K562 treated with DMSO at 1 percent for 48 hours (cell line): ENCODE measurements around the gene ZNF454. TPM values are rescaled to one million over a fixed set of nuclear protein-coding genes. Genes with fewer than 3 reads are reported as not detected.

Experiments
- total RNA-seq: library from RNA; unstranded; fragments of 300-600 nt; gene quantifications from 2 replicates; pipeline ENCODE4 v1.2.3, GENCODE V29; 2022; ENCODE audit warnings: low replicate concordance; ENCODE audit errors: extremely low read depth

ZNF454 gene
- total RNA-seq: not detected in 2 replicates

DNA sequence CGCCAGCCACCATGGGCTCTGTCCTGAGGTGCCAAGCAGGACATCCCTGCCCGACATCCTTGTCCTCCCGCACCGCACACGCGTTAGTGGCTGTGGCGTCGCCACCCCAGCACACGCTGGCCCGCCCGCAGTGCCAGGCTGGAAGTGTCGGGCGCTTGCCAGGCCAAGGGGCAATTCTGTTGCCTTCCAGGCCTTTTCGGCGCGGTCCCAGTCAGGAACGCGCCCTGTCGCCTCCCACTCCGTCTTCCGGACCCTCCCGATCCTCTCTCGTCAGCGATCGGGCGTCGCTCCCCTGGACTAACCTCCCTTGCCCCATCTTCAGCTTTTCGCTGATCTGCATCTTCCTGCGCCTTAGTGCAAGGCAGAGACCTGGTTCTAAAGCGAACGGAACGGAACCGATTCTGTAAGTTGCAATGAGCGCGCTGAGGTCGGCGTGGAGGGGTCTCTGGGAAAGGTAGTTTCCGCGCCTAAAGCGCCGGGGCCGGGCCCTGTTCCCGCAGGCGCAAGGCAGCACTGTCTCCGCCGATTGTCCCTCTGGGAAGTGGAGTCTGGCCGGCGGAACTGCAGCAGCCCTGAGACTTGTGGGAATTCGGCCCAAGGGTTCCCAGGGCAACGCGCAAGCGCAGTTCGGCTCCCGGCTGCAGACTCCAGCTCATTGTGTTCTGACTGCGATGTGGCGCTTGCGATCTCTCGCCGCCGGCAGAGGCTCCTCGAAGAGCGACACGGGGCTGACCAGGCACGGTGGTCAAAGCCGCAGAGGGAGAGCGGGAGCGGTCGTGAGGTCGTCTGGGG, at the start of gene ZNF454:
Gene ZNF454, plus strand, starts transcription at position 630 of the 792 bp plus-strand sequence. CDS start 1,594 bp downstream, outside the sequence.

DNA sequence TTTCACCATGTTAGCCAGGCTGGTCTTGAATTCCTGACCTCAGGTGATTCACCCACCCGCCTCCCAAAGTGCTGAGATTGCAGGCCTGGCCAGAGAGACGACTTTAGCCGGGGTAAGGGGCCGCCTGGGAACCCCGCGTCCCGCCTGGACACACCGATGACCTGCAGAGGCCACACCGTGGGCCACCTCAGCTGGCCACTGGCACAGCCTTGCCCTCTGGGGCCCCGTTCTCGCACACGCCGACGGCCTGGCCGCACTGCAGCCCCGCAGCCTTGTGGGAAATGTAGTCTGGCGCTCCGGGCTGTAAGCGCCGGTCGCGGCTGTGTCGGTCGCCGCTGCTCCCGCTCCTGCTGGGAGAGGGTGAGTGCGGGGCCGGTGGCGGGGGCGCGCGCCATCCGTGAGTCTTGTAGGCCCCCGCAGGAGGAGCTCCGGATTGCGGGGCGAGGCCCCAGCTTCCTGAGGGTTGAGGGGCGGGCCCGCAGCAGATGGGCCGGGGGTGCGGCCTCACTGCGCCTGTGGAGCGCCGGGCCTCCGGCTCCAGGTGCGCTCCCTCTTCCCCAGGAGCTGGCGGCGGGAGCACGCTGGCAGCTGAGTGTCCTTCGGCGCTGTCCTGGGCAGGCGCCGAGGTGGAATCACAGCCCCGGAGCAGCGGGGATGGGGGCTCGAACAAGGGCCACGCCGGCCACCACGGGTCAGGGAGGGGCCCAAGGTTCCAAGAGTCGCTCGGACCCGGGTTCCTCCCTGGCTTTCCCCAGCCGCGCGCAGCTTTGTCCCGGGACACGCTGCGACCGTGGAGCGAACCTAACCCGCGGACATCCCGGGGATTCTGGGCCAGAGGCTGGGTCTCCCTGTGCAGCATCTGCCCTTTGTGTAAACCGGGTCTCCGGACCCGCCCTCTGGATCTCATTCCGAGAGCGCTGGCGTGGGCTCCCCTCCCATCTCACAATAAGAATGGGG, 45.1 kb upstream of the ZNF454 start, which contains the start of gene ZFP2:
Gene ZFP2, plus strand, starts transcription at position 299 of the 957 bp plus-strand sequence. CDS start 35,401 bp downstream, outside the sequence.

DNA sequence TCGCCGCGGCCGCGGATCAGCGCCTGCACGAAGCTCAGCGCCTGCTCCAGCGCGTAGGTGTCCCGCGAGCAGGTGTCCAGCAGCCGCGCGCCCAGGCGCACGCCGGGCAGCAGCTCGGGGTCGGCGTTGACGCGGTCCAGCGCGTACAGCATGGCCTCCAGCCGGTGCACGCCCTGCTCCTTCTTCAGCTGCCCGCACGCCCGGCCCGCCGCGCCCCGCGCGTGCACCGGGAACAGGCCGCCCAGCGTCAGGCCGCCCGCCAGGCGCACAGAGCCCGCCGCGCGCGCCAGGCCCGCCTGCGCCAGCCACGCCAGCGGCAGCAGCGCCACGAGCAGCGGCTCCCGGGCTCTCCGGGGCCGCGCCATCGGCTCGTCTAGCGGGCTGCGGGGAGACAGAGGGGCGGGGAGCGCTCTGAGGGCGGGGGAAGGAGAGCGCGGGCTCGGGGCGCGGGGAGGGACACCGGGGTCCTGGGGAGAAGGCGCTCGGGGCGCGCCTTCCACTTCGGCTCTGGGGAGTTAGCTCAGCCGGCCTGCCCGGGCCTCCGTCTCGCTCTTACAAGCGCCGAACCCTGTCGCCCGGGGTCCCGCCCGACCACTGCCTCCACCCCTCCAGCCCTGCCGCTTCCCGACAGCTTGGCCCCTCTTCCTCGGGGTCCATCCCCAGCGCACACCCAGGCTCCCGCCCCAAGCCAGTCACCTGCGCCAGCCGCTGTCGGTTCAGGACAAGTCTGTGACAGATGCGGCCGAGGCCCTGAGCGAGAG, 53.8 kb downstream of the ZNF454 start, which contains the start of gene GRM6:
Gene GRM6, minus strand, starts transcription at position 741 of the 761 bp plus-strand sequence. Its CDS starts 376 bp downstream, at position 365.

Other genes starting within 250 kb of the ZNF454 start
- not detected in 2 replicates for gene ZNF354A, start 210.5 kb upstream of the ZNF454 start, total RNA-seq
- not detected in 2 replicates for gene ZNF354B, start 81.2 kb upstream of the ZNF454 start, total RNA-seq
- not detected in 2 replicates for gene ZFP2, start 45.3 kb upstream of the ZNF454 start, total RNA-seq
- not detected in 2 replicates for gene GRM6, start 54.1 kb downstream of the ZNF454 start, total RNA-seq
- gene ZNF879, start 82.6 kb downstream of the ZNF454 start, total RNA-seq: not detected in 2 replicates
- not detected in 2 replicates for gene ZNF354C, start 119.2 kb downstream of the ZNF454 start, total RNA-seq